Measurements from ENCODE around the gene SPATA20. TPM values are rescaled to one million over a fixed set of nuclear protein-coding genes. Genes with fewer than 3 reads are reported as not detected.

Gene SPATA20
- 10 to 100 TPM; 29.9 to 35.2 TPM for total RNA-seq

DNA sequence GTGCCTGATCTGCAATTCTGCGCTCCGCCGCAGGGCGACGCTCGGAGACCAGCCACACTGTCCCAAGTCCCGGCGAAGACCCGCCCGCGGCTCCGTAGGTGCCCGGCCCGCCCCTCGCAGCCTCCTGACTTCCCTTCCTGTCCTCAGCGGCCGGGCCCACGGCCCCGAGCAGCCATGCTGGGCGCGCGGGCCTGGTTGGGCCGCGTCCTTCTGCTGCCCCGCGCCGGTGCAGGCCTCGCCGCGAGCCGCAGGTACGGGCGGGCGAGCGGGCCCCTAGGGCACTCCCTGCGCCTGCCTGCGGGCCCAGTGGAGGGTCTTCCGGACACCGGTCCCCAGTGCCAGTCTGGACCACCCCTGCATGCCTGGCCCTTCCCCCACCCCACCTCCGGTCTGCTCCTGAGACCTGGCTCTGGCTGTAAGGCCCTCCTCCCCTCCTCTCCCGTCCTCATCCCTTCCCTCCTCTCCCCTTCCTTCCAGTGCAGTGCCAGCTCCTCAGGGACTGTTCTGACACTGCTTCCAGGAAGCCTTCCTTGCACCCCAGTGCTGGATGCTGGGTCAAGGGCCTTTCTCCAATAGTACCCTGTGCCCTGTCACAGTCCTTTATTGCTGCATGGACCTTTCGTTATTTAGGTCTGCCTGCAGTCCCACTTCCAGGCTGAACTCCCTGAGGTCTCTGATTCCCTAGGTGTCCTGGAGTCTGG is at the start of gene SPATA20:
TSS of gene SPATA20 (plus strand) at position 140 of the 701 bp plus-strand sequence. CDS start at position 175, 35 bp downstream.
- peaks cover 9% of the 10 kb centered on the region for H3K27me3 Mint-ChIP-seq
- CTCF ChIA-PET: interaction anchor here (0.6 to 3.2 kb wide), 15 partner anchors 12 to 232 kb away, joined by 3 to 15 read pairs (median 4); partner anchors contain the start of genes CACNA1G, LRRC59 and RSAD1
- ATAC-seq (peak; percentile 94), DNase-seq (peak; percentile 94)
- H3K4me1 Mint-ChIP-seq: peaks cover 15% of the 10 kb centered on the region
- H3K9me3 Mint-ChIP-seq (ENCODE audit: low read depth): no peaks in the 10 kb centered on the region
- peak within 1 kb of the TSS; percentile 75 for H3K4me3 Mint-ChIP-seq
- no peaks in the 10 kb centered on the region for H3K36me3 Mint-ChIP-seq
- peak within 1 kb of the TSS; percentile 76 for H3K27ac Mint-ChIP-seq

- CTCF ChIA-PET: interaction anchor here (0.7 to 1.2 kb wide), 3 partner anchors 9 to 337 kb away, joined by 3 to 4 read pairs (median 3); no protein-coding TSS in a partner anchor
- H3K27me3 Mint-ChIP-seq: peaks cover 3% of the 10 kb centered on the region
- H3K27ac Mint-ChIP-seq: no peak overlapping the region
- ATAC-seq (no peak), DNase-seq (no peak)
- H3K36me3 Mint-ChIP-seq: no peaks in the 10 kb centered on the region
- peaks cover 9% of the 10 kb centered on the region for H3K4me1 Mint-ChIP-seq
- no peaks in the 10 kb centered on the region for H3K9me3 Mint-ChIP-seq (ENCODE audit: low read depth)
- H3K4me3 Mint-ChIP-seq: no peak overlapping the region
These were observed 48.7 kb upstream of the SPATA20 start for GRCh38 chr17:50498021-50498874.

DNA sequence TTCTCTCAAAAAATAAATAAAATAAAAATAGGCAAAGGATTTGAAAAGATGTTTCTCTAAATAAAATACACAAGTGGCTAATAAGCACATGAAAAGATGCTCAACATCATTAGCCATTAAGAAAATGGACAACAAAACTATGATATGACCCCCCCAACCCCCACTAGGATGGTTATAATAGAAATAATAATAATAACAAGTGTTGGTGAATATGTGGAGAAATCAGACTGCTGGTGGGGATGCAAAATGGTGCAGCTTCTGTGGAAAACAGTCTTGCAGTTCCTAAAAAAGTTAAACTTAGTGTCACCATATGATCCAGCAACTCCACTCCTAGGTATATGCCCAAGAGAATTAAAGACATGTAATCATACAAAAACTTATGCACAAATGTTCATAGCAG is 47.7 kb upstream of the SPATA20 start:
- ATAC-seq (no peak), DNase-seq (no peak)
- Mint-ChIP-seq H3K9me3 (ENCODE audit: low read depth) (no peaks in the 10 kb centered on the region), H3K36me3 (no peaks in the 10 kb centered on the region), H3K4me1 (peaks cover 17% of the 10 kb centered on the region), H3K27ac (no peak overlapping the region), H3K4me3 (no peak overlapping the region), H3K27me3 (peaks cover 3% of the 10 kb centered on the region)
- CTCF ChIA-PET: interaction anchor here (1.2 kb wide), 1 partner anchor 17 kb away, joined by 4 read pairs; no protein-coding TSS in a partner anchor

GRCh38 chr17:50499721-50500120 is 47.3 kb upstream of the SPATA20 start:
- Mint-ChIP-seq H3K36me3 (no peaks in the 10 kb centered on the region), H3K9me3 (ENCODE audit: low read depth) (no peaks in the 10 kb centered on the region), H3K4me3 (no peak overlapping the region), H3K27ac (no peak overlapping the region), H3K27me3 (peaks cover 3% of the 10 kb centered on the region), H3K4me1 (peaks cover 21% of the 10 kb centered on the region)
- DNase-seq (no peak), ATAC-seq (no peak)
- CTCF ChIA-PET: interaction anchor here (2.8 kb wide), 1 partner anchor 16 kb away, joined by 19 read pairs; no protein-coding TSS in a partner anchor

GRCh38 chr17:50501054-50501453 is 45.9 kb upstream of the SPATA20 start:
- ATAC-seq (no peak), DNase-seq (peak; percentile 52)
- H3K36me3 Mint-ChIP-seq: no peaks in the 10 kb centered on the region
- H3K9me3 Mint-ChIP-seq (ENCODE audit: low read depth): no peaks in the 10 kb centered on the region
- H3K27me3 Mint-ChIP-seq: peaks cover 9% of the 10 kb centered on the region
- CTCF ChIA-PET: interaction anchor here (0.6 to 2.8 kb wide), 17 partner anchors 8 to 228 kb away, joined by 3 to 19 read pairs (median 4); partner anchors contain the start of genes LRRC59 and SPATA20
- no peak overlapping the region for H3K27ac Mint-ChIP-seq
- no peak overlapping the region for H3K4me3 Mint-ChIP-seq
- peaks cover 23% of the 10 kb centered on the region for H3K4me1 Mint-ChIP-seq

DNA sequence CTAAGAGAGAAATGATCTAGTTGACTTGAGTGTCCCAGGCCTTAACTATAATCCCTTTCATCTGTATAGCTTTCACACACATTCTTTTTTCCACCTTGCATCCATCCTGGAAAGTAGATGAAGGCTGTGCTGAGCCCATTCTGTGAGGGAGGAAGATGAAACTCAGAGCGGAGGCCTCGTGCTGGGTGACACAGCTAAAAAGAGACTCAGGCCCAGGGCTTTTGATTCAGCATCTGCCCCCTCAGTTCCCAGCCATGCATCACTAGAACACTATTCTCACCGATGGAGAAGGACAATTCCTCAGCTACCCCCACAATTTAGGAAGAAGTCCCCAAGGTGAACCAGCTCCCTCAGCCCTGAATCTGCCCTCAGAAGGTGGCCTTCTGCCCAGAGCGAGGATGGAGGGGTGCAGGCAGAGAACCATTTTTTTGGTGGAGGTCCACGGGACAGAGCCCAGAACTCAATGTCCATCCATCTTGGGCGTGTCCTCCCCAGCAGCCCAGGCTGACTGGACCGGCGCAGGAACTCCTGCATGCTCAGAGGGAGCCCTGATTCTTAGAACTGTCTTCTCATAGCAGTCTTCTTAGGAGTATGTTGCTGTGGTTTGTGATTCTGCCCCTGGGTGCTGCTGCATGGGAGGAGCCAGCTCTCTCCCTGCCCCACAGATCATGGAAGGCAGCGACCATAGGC is 44.5 kb upstream of the SPATA20 start:
- no peak for DNase-seq
- CTCF ChIA-PET: interaction anchor here (0.6 to 2.8 kb wide), 10 partner anchors 9 to 333 kb away, joined by 3 to 19 read pairs (median 4); partner anchors contain the start of genes LRRC59 and SPATA20
- Mint-ChIP-seq H3K9me3 (ENCODE audit: low read depth) (no peaks in the 10 kb centered on the region), H3K27me3 (peaks cover 6% of the 10 kb centered on the region), H3K4me1 (peaks cover 23% of the 10 kb centered on the region), H3K27ac (no peak overlapping the region), H3K4me3 (no peak overlapping the region), H3K36me3 (no peaks in the 10 kb centered on the region)
- no peak for ATAC-seq

DNA sequence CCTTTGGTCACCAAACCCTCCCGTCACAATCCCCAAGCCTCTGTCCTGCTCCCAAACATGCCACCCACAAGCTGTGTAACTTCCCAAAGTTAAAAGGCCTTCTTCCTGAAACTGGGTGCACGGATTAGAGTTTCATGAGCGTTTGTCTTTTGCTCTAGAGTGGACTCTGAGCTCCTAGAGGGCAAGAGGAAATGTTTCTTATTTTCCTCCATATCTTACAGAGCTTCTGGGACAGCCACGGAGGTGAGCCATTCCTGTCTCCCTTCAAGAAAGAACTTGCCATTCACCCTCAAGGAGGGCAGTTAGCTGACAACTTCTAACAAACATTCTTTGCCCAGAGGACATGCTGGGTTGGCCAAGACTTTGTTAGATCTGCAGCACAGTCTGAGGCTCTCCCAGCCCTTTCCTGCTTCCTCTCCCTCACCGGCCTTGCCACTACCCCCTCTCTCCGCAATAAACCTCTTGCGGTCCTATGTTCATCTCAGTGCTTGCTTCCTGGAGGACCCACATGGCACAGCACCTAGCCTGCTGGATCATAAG is 41.3 kb upstream of the SPATA20 start:
- DNase-seq (no peak), ATAC-seq (no peak)
- H3K27me3 Mint-ChIP-seq: peaks cover 6% of the 10 kb centered on the region
- no peak overlapping the region for H3K27ac Mint-ChIP-seq
- no peaks in the 10 kb centered on the region for H3K36me3 Mint-ChIP-seq
- H3K4me1 Mint-ChIP-seq: peaks cover 42% of the 10 kb centered on the region
- no peaks in the 10 kb centered on the region for H3K9me3 Mint-ChIP-seq (ENCODE audit: low read depth)
- CTCF ChIA-PET: interaction anchor here (0.6 to 2.8 kb wide), 5 partner anchors 9 to 274 kb away, joined by 3 to 11 read pairs (median 3); no protein-coding TSS in a partner anchor
- no peak overlapping the region for H3K4me3 Mint-ChIP-seq

DNA sequence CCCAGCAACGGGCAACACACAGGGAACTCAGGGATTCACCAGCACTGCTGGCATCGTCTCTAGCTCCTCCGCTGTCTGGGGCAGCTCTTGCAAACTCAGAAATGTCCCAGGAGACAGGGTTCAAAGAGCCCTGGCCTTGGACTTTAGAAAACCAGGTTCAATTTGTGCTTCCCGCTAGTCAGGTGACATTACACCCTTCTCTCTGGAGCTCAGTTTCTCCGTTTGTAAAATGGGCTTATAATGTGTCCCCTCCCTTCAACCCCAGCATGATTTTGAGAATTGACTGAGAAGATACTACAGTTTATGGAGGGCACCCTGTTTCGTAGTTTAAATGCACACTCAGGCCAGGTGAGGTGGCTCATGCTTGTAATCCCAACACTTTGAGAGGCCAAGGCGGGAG is 40.7 kb upstream of the SPATA20 start:
- CTCF ChIA-PET: interaction anchor here (1.0 to 2.8 kb wide), 4 partner anchors 9 to 119 kb away, joined by 3 to 11 read pairs (median 4); no protein-coding TSS in a partner anchor

GRCh38 chr17:50507871-50508572 is 39.0 kb upstream of the SPATA20 start, which contains the start of gene MYCBPAP:
MYCBPAP (plus strand) TSS chr17:50508439; CDS start chr17:50508675, 236 bp downstream.
- no peaks in the 10 kb centered on the region for H3K36me3 Mint-ChIP-seq
- H3K4me3 Mint-ChIP-seq: peak within 1 kb of the TSS; percentile 87
- peaks cover 6% of the 10 kb centered on the region for H3K27me3 Mint-ChIP-seq
- ATAC-seq: peak; percentile 75
- CTCF ChIA-PET: interaction anchor here (0.9 to 1.6 kb wide), 3 partner anchors 30 to 308 kb away, joined by 3 read pairs; partner anchors contain the start of genes LRRC59 and RSAD1
- DNase-seq: peak; percentile 91
- H3K9me3 Mint-ChIP-seq (ENCODE audit: low read depth): no peaks in the 10 kb centered on the region
- H3K4me1 Mint-ChIP-seq: peaks cover 52% of the 10 kb centered on the region
- peak within 1 kb of the TSS; percentile 85 for H3K27ac Mint-ChIP-seq

More for the DNA sequence above, 40.7 kb upstream of the SPATA20 start:
- no peak for ATAC-seq
- DNase-seq: no peak
- H3K27ac Mint-ChIP-seq: no peak overlapping the region
- no peaks in the 10 kb centered on the region for H3K36me3 Mint-ChIP-seq
- peak overlapping the region; percentile 21 for H3K4me3 Mint-ChIP-seq
- peaks cover 49% of the 10 kb centered on the region for H3K4me1 Mint-ChIP-seq
- H3K9me3 Mint-ChIP-seq (ENCODE audit: low read depth): no peaks in the 10 kb centered on the region
- peaks cover 6% of the 10 kb centered on the region for H3K27me3 Mint-ChIP-seq

DNA sequence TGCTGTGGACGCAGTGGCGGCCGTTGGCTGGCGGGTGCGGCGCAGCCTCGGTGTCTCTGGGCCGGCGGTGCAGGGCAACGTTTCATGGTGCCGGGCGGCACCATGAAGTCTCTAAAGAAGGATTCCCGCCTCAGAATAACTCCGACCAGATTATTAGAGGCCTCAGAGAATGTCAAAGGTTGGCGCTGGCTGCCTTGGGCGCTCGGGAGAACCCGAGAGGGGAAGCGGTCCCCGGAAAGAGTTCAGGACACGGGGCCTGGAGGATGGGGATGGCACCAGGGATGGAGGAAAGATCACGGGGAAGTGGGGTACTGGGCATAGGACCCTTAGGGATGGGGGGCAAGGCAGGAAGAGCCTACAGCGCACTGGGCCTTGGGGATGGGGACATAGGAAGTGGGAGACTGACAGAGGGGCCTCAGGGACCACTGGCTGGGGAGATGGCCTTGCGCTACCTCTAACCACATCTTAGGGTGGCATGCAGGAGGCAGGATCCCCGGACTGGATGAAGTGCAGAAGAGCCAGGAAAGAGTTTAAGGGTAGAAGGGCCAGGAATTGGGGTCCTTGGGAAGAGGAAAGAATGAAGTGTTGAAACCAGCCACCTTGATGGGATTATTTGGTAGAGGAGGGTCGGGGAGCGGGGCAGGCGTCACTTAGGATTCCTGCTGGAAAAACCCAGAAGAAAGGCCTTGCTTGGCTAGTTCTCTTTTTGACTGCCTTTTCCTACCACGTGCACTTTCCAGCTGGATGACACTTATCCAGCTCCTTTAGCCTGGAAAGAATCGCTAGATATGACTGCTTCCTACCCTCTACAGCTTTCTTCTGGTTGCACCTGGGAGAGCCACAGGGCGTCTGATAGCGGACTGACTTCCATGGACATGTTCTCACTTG is 38.2 kb upstream of the SPATA20 start:
- DNase-seq: no peak
- H3K9me3 Mint-ChIP-seq (ENCODE audit: low read depth): no peaks in the 10 kb centered on the region
- no peak for ATAC-seq
- CTCF ChIA-PET: interaction anchor here (0.7 to 1.7 kb wide), 2 partner anchors 29 to 308 kb away, joined by 3 to 10 read pairs; partner anchors contain the start of gene COL1A1
- no peaks in the 10 kb centered on the region for H3K36me3 Mint-ChIP-seq
- peaks cover 46% of the 10 kb centered on the region for H3K4me1 Mint-ChIP-seq
- peak overlapping the region; percentile 83 for H3K27ac Mint-ChIP-seq
- H3K4me3 Mint-ChIP-seq: peak overlapping the region; percentile 87
- peaks cover 6% of the 10 kb centered on the region for H3K27me3 Mint-ChIP-seq

GRCh38 chr17:50511058-50511457 is 35.9 kb upstream of the SPATA20 start:
- H3K36me3 Mint-ChIP-seq: no peaks in the 10 kb centered on the region
- ATAC-seq (peak; percentile 78), DNase-seq (peak; percentile 86)
- peak overlapping the region; percentile 45 for H3K4me3 Mint-ChIP-seq
- no peaks in the 10 kb centered on the region for H3K9me3 Mint-ChIP-seq (ENCODE audit: low read depth)
- H3K27ac Mint-ChIP-seq: peak overlapping the region; percentile 85
- H3K27me3 Mint-ChIP-seq: peaks cover under 1% of the 10 kb centered on the region
- CTCF ChIA-PET: interaction anchor here (0.6 to 1.9 kb wide), 7 partner anchors 9 to 199 kb away, joined by 4 to 7 read pairs (median 4); partner anchors contain the start of gene LRRC59
- H3K4me1 Mint-ChIP-seq: peaks cover 36% of the 10 kb centered on the region

Data from activated CD8-positive, alpha-beta memory T cell treated with anti-CD3 and anti-CD28 coated beads, Interleukin-2, amount 10 ng/mL, durations not matched to agents 7 days and 5 days (primary cell).